Ectodermal cell (in vitro differentiated cells): ENCODE data around the gene METRNL.

ENCODE experiments used
- H3K27ac ChIP-seq: 2 replicates; pipeline ENCODE4 v1.7.0; 2013; ENCODE audit warnings: mild to moderate bottlenecking, low read depth, low read length; ENCODE audit not compliant: insufficient read depth, poor library complexity, severe bottlenecking
- H3K27me3 ChIP-seq: 2 replicates; pipeline ENCODE4 v1.7.0; 2013; ENCODE audit warnings: mild to moderate bottlenecking, low read length; ENCODE audit not compliant: insufficient read depth, control insufficient read depth, poor library complexity, severe bottlenecking
- H3K36me3 ChIP-seq: one replicate; pipeline ENCODE4 v1.7.0; 2013; ENCODE audit warnings: low read length; ENCODE audit not compliant: control insufficient read depth, insufficient read depth
- H3K4me1 ChIP-seq: one replicate; pipeline ENCODE4 v1.7.0; 2013; ENCODE audit warnings: low read length; ENCODE audit not compliant: control insufficient read depth, insufficient read depth
- H3K4me3 ChIP-seq: 2 replicates; pipeline ENCODE4 v1.7.0; 2013; ENCODE audit warnings: low read depth, low read length, control low read depth; ENCODE audit not compliant: insufficient read depth
- H3K9me3 ChIP-seq: 2 replicates; pipeline ENCODE4 v1.7.0; 2013; ENCODE audit warnings: mild to moderate bottlenecking, low read length, moderate library complexity; ENCODE audit not compliant: control insufficient read depth
- WGBS, 2 experiments: methylation state at CpG; one replicate each; pipeline ENCODE4 v1.1.7; 2013; ENCODE audit warnings: missing lambda C conversion rate in 2 of 2; 5-methylcytosine and 5-hydroxymethylcytosine counted together

The METRNL gene

DNA sequence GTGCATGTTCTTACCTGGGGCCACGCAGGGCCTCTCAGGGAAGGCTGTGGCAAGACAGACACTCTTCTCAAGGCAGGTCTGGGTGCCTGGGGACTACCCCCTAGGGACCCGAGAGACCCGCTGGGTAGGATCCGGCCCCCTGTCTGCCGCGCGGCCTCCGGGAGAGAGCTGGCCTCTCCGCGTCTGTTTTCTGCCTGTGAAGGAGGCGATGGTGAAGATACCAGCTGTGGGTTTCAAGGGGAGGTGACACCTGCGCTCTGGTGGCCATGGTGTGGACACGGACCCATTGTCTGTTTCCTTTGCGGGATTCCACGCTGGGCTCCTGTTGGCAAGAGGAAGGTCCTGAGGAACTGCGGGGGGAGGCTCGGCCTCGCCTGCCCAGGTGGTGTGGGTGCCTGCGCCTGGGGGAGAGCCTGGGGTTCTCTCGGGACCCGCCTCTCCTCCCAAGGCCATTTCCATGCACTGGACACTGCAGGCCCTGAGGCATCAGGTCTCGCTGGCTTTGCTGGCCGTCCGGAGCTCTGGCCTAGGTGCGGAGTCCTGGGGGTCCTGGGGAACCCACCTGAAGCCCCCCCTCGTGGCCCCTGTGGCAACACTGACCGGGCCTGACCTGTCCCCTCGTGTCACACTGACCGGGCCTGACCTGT is 12.2 kb upstream of the METRNL start:
- Histone ChIP-seq H3K4me1 (peaks cover 9% of the 10 kb centered on the region), H3K4me3 (no peak overlapping the region), H3K27ac (no peak overlapping the region), H3K9me3 (no peaks in the 10 kb centered on the region), H3K27me3 (no peaks in the 10 kb centered on the region), H3K36me3 (no peaks in the 10 kb centered on the region)
- WGBS, 2 experiments, result 92 to 95% methylated on average over 29 of the region's 29 CpGs

GRCh38 chr17:83067718-83068261 is 11.6 kb upstream of the METRNL start:
- no peaks in the 10 kb centered on the region for H3K9me3 ChIP-seq
- WGBS, 2 experiments, result 82% methylated on average over 27 to 29 of the region's 29 CpGs
- no peak overlapping the region for H3K27ac ChIP-seq

DNA sequence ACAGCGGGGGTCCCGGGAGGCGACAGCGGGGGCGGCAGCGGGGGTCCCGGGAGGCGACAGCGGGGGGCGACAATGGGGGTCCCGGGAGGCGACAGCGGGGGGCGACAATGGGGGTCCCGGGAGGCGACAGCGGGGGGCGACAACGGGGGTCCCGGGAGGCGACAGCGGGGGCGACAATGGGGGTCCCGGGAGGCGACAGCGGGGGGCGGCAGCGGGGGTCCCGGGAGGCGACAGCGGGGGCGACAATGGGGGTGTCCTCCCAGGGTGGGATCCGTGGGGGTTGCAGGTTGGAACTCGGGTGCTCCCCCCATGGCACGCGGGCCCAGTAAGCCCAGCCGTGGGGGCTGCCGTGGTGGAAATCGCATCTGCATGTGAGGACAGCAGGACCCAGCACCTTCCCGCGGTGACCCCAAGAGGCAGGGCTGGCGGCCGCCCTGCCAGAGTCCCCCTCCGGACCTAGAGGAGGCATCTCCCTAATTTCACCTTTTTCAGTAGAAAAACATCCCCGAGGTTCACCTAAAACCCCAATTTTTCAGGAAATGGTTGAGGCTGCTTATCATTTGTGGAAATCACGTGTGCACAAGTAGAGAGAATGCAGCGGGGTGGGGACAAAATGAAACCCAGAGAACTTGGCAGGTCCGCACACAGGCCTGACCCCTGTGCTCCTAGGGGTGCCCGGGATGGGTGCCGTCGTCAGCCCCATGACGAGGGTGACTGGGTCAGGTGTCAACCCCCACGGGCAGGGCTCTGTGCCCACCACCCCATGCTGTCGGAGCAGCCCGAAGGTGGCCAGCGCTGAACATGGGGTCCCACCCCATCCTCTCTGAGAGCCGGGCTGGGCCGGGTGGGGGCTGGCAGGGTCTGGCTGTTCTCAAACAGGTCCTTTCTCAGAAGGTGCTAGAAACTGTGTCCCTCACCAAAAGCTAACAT is 10.5 kb upstream of the METRNL start:
- Histone ChIP-seq H3K9me3 (no peaks in the 10 kb centered on the region), H3K36me3 (no peaks in the 10 kb centered on the region), H3K4me3 (no peak overlapping the region), H3K27me3 (no peaks in the 10 kb centered on the region), H3K4me1 (peaks cover 9% of the 10 kb centered on the region), H3K27ac (no peak overlapping the region)
- WGBS, 2 experiments, result 93% methylated on average over 54 to 56 of the region's 58 CpGs

More at GRCh38 chr17:83067718-83068261, 11.6 kb upstream of the METRNL start:
- H3K4me3 ChIP-seq, result no peak overlapping the region
- peaks cover 9% of the 10 kb centered on the region for H3K4me1 ChIP-seq
- no peaks in the 10 kb centered on the region for H3K27me3 ChIP-seq
- H3K36me3 ChIP-seq, result no peaks in the 10 kb centered on the region

- Histone ChIP-seq H3K9me3 (no peaks in the 10 kb centered on the region), H3K4me1 (peaks cover 9% of the 10 kb centered on the region), H3K4me3 (no peak overlapping the region), H3K27ac (no peak overlapping the region), H3K27me3 (no peaks in the 10 kb centered on the region), H3K36me3 (no peaks in the 10 kb centered on the region)
- 86 to 91% methylated on average over 8 of the region's 8 CpGs for WGBS, 2 experiments
These were observed 9.9 kb upstream of the METRNL start for GRCh38 chr17:83069571-83069906.

DNA sequence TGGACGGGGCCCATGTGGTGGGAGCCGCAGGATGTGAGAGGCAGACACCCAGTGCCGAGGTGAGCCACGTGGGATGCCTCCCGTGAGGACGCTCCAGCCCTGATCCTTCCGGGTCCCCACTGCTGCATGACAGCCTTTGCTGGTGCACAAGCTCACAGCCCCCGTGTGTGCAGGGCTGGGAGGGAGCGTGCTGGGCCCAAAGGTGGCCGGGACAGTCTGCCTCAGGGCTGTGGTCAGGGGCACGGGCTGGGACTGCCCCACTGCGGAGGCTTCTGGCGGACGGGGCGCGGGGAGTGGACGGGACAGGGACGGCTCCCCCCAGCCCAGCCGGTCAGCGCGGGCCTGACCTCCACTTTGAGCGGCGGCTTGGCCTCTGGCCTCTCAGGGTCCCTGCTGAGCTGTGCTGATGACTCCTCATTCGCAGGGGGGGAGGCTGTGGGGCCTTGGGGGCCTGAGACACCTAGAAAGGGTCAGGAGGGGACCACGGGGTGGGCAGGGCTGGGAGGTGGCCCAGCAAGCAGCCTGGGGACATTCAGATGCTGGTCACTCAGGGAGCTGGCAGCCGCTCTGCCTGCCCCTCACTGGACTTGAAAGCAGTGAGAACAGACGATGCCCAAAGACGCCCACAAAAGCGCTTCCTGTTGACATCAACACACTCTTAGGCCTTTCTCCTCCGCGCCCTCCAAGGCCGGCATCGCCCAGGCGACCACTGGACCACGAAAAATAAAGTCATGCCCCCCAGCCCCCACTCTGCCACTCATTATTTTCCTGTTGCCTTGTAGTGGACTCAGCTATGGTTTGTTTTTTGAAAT is 9.3 kb upstream of the METRNL start:
- peaks cover 5% of the 10 kb centered on the region for H3K27me3 ChIP-seq
- no peaks in the 10 kb centered on the region for H3K9me3 ChIP-seq
- H3K36me3 ChIP-seq, result no peaks in the 10 kb centered on the region
- H3K4me3 ChIP-seq, result no peak overlapping the region
- H3K27ac ChIP-seq, result no peak overlapping the region
- WGBS, 2 experiments, result 86 to 87% methylated on average over 35 of the region's 35 CpGs
- peaks cover 9% of the 10 kb centered on the region for H3K4me1 ChIP-seq

DNA sequence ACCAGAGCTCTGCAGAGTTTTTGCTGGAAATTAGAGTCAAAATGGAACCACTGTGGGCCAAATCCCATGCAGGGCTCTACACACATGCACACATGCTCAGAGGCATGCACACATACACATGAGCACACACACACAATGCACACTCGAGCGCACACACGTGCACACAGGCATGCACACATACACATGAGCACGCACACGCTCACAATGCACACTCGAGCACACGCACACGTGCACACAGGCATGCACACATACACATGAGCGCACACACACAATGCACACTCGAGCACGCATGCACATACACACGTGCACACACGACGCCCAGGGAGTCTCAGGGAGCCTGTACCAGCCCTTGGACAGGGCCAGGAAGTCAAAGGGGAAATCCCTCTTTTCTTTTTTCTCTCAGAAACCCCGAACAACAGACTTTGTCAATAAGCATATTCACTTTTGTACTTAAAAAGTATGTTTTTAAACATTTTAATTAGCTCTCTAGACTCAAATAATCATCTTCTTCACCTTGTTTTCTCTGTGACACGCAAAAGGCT is 8.5 kb upstream of the METRNL start:
- no peaks in the 10 kb centered on the region for H3K9me3 ChIP-seq
- 94 to 95% methylated on average over 16 of the region's 16 CpGs for WGBS, 2 experiments

DNA sequence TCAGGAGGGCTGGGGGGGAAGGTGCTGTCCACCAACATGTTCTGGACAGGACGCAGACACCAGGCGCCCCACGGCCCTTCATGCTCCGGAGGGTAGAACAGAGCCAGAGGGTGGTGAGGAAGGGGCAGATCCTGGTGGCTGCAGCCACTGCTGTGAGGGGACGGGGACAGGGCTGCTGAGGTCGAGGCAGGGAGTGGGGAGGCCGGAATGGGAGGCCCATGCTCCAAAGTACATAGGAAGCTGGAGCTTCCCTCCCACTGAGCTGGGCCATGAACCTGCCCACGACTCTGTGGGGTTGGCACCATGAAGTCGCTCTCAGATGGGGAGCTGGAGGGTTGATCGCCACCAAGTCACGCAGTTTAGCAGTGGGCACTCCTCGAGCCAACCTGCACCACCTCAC is 8.0 kb upstream of the METRNL start:
- WGBS, 2 experiments, result 92 to 93% methylated on average over 12 of the region's 12 CpGs
- no peak overlapping the region for H3K4me3 ChIP-seq
- H3K4me1 ChIP-seq, result peaks cover 9% of the 10 kb centered on the region
- H3K36me3 ChIP-seq, result no peaks in the 10 kb centered on the region
- no peaks in the 10 kb centered on the region for H3K9me3 ChIP-seq
- no peak overlapping the region for H3K27ac ChIP-seq
- peaks cover 16% of the 10 kb centered on the region for H3K27me3 ChIP-seq

More for the DNA sequence above, 8.5 kb upstream of the METRNL start:
- Histone ChIP-seq H3K27me3 (peaks cover 12% of the 10 kb centered on the region), H3K4me1 (peaks cover 9% of the 10 kb centered on the region), H3K36me3 (no peaks in the 10 kb centered on the region), H3K4me3 (no peak overlapping the region), H3K27ac (no peak overlapping the region)

DNA sequence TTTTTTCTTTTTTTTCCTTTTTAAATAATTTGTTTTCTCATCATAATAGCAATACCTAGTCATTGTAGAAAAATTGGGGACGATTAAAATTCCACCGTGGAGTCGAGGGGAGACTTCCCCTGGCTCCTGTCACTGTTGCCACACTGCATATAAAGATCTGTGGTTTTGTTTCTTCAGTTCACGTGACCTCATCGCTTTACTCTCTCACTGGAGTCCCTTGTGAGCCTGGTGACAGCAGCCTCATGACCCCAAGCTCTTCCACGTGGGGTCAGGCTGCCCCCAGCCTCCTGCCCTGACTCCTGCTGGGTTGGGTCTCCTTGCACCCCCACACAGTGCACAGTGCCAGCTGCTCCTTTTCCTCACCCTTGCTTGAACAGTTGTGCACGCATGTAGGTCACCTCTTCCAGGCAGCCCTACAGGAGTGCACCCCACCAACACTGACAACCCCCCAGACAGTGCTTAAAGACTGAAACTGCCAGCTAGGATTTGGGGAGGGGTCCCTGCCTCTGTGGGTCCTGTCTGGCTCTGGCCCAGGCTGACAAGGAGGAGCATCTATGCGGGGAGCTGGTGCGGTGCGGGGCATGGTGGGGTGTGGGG is 7.3 kb upstream of the METRNL start:
- peaks cover 23% of the 10 kb centered on the region for H3K27me3 ChIP-seq
- no peak overlapping the region for H3K27ac ChIP-seq
- H3K4me3 ChIP-seq, result no peak overlapping the region
- WGBS, 2 experiments, result 88 to 90% methylated on average over 10 of the region's 10 CpGs
- no peaks in the 10 kb centered on the region for H3K36me3 ChIP-seq
- H3K9me3 ChIP-seq, result no peaks in the 10 kb centered on the region
- H3K4me1 ChIP-seq, result peaks cover 9% of the 10 kb centered on the region

DNA sequence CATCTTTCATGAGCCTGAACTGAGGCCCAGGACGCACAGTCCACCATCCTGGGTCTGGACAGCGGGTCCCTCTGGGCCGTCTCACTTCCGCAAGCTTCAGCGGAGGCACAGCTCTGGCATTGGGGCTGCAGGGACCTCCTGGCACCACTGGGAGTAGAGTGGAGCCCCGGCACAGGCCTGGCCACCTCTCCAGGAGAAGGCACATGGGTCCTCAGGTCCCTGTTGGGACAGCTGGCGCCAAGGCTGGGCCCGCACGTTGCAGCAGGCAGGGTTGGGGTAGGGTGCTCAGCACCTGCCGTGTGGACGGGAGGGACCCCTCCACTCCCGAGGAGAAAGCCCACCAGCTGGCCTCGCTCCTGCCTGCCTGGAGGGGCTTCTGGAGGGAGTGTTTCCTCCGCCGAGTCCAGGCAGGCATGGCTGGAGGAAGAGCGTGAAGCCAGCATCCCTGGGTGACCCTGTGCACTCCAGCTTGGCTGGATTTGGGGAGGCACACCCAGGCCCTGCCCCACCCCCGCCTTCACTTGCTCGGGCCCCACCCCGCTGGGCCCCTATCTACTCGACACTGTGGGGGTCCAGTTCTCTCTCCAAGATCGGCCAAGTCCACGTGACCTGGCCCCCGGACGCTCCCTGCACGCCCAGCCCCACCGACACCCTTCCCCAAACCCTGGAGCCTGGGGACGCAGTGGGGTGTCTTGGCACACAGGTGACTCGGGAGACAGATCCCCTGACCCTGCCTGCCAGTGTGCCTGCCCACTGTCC is 6.6 kb upstream of the METRNL start:
- H3K9me3 ChIP-seq, result no peaks in the 10 kb centered on the region
- H3K4me1 ChIP-seq, result peaks cover 9% of the 10 kb centered on the region
- no peak overlapping the region for H3K27ac ChIP-seq
- WGBS, 2 experiments, result 91 to 95% methylated on average over 28 of the region's 28 CpGs
- H3K4me3 ChIP-seq, result no peak overlapping the region
- H3K27me3 ChIP-seq, result peaks cover 30% of the 10 kb centered on the region
- no peaks in the 10 kb centered on the region for H3K36me3 ChIP-seq
